ENCODE measurements around the gene ZNF18. TPM values are rescaled to one million over a fixed set of nuclear protein-coding genes. Genes with fewer than 3 reads are reported as not detected.

The ZNF18 gene
- total RNA-seq, 2 experiments from 2014 or later: 9.1 TPM

- Histone ChIP-seq H2AFZ (ENCODE audit: low read length) (no peak overlapping the region), H3K4me1 (ENCODE audit: insufficient read depth, low read length, poor library complexity, severe bottlenecking) (no peaks in the 10 kb centered on the region), H3K79me2 (ENCODE audit: insufficient read depth, low read depth, low read length) (no peaks in the 10 kb centered on the region), H3K4me2 (ENCODE audit: low read length) (no peak overlapping the region), H3K9me2 (ENCODE audit: insufficient read depth, low read length) (no peaks in the 10 kb centered on the region), H3K9me3 (ENCODE audit: low read length) (no peaks in the 10 kb centered on the region), H3K27ac (ENCODE audit: low read depth, low read length, poor library complexity, severe bottlenecking) (no peak overlapping the region), H3K36me3 (ENCODE audit: insufficient read depth, low read length) (no peaks in the 10 kb centered on the region), H4K20me1 (ENCODE audit: insufficient read depth, low read length) (no peaks in the 10 kb centered on the region), H3K4me3 (ENCODE audit: low read depth, low read length, poor library complexity, severe bottlenecking) (no peak overlapping the region)
- no TSS peak for BruUV-seq (replicated peaks)
- DNase-seq (ENCODE audit: low spot score): no peak
- CTCF ChIA-PET (ENCODE audit: unreplicated experiment): no interaction called here
- intact Hi-C loops (cut with micrococcal nuclease; ENCODE audit: unreplicated experiment): no loop called here
- no peak for TF ChIP-seq EZH2phosphoT487 (IDR thresholded peaks at IDR 0.05; ENCODE audit: borderline replicate concordance, low read depth, low read length)
- no peak for TF ChIP-seq CTCF (conservative IDR thresholded peaks at IDR 0.05; ENCODE audit: low read length)
- POLR2A ChIA-PET: interaction anchor here (1.1 kb wide), 1 partner anchor 26 kb away, joined by 3 read pairs; no protein-coding TSS in a partner anchor
These were observed 56.4 kb downstream of the ZNF18 start for GRCh38 chr17:11940904-11941303.

DNA sequence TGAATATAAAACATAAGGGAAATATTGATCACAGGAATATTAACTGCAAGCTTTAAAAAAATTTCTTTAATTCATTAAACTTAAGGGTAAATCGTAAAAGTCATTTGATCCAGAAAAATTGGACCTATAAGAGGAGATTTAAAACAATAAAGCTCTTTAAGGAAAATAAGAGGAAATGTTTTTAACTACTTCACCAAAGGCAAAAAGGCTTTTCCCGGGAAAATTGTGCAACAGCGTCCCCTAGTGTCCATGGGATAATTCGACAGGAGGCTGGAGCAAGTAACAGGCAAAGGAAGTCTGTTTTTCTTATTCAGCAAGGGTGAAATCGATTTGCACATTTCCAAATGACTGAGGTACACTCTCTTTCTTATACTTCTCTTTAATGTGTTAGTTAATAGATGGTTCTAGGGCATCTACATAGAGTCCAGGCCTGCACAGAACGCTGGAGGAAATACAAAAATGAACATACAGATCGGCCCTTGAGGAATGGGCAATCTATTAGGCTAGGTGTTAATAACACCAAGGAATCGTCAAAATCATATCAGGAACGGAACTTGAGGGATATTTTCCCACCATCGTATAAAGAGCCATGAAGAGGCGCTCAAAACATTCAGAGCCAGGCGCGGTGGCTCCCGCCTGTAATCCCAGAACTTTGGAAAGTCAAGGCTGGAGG lies 61.4 kb downstream of the ZNF18 start:
- POLR2A ChIA-PET: no interaction called here
- Histone ChIP-seq H3K79me2 (ENCODE audit: insufficient read depth, low read depth, low read length) (no peaks in the 10 kb centered on the region), H4K20me1 (ENCODE audit: insufficient read depth, low read length) (no peaks in the 10 kb centered on the region), H3K4me3 (ENCODE audit: low read depth, low read length, poor library complexity, severe bottlenecking) (no peak overlapping the region), H3K9me2 (ENCODE audit: insufficient read depth, low read length) (no peaks in the 10 kb centered on the region), H3K36me3 (ENCODE audit: insufficient read depth, low read length) (no peaks in the 10 kb centered on the region), H3K4me2 (ENCODE audit: low read length) (no peak overlapping the region), H3K9me3 (ENCODE audit: low read length) (no peaks in the 10 kb centered on the region), H3K4me1 (ENCODE audit: insufficient read depth, low read length, poor library complexity, severe bottlenecking) (no peaks in the 10 kb centered on the region), H3K27ac (ENCODE audit: low read depth, low read length, poor library complexity, severe bottlenecking) (no peak overlapping the region), H2AFZ (ENCODE audit: low read length) (no peak overlapping the region)
- TF ChIP-seq CTCF (conservative IDR thresholded peaks at IDR 0.05; ENCODE audit: low read length) (peak; percentile 96), EZH2phosphoT487 (IDR thresholded peaks at IDR 0.05; ENCODE audit: borderline replicate concordance, low read depth, low read length) (no peak)
- CTCF ChIA-PET (ENCODE audit: unreplicated experiment): no interaction called here
- peak; percentile 41 for DNase-seq (ENCODE audit: low spot score)
- intact Hi-C loops (cut with micrococcal nuclease; ENCODE audit: unreplicated experiment): loop anchor here (5.0 kb wide), 1 partner anchor 1059 kb away; no protein-coding TSS in a partner anchor
- BruUV-seq (replicated peaks): no TSS peak

DNA sequence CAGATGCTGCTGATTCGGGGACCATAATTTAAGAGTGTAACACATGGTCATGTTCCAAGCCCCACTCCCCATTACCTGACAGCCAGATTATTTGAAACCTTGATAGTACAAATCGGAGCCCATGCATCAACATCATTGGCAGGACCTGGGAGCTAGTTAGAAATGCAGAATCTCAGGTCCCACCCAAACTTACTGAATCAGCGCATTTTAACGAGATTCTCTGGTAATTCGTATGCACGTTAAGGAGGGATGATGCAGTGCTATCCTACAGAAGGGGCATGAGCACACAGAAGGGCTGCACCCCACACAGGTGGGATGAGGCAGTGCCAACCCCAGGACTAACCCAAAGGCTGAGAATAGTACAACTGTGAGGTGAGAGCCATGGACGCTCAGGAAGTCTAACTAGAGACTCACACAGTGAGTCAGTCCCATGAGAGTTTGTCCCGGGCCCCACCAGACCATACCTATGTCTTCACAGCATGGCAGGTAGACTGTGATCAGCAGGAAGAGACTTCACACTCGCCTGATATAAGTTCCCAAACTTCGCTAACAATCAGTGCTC lies 64.9 kb downstream of the ZNF18 start:
- intact Hi-C loops (cut with micrococcal nuclease; ENCODE audit: unreplicated experiment): no loop called here

More for the DNA sequence above, 64.9 kb downstream of the ZNF18 start:
- Histone ChIP-seq H3K4me2 (ENCODE audit: low read length) (no peak overlapping the region), H4K20me1 (ENCODE audit: insufficient read depth, low read length) (no peaks in the 10 kb centered on the region), H2AFZ (ENCODE audit: low read length) (no peak overlapping the region), H3K79me2 (ENCODE audit: insufficient read depth, low read depth, low read length) (no peaks in the 10 kb centered on the region), H3K9me2 (ENCODE audit: insufficient read depth, low read length) (no peaks in the 10 kb centered on the region), H3K36me3 (ENCODE audit: insufficient read depth, low read length) (no peaks in the 10 kb centered on the region), H3K27ac (ENCODE audit: low read depth, low read length, poor library complexity, severe bottlenecking) (no peak overlapping the region), H3K4me3 (ENCODE audit: low read depth, low read length, poor library complexity, severe bottlenecking) (no peak overlapping the region), H3K9me3 (ENCODE audit: low read length) (no peaks in the 10 kb centered on the region), H3K4me1 (ENCODE audit: insufficient read depth, low read length, poor library complexity, severe bottlenecking) (no peaks in the 10 kb centered on the region)
- ChIA-PET CTCF (ENCODE audit: unreplicated experiment) (no interaction called here), POLR2A (no interaction called here)
- no TSS peak for BruUV-seq (replicated peaks)
- TF ChIP-seq CTCF (conservative IDR thresholded peaks at IDR 0.05; ENCODE audit: low read length) (no peak), EZH2phosphoT487 (IDR thresholded peaks at IDR 0.05; ENCODE audit: borderline replicate concordance, low read depth, low read length) (no peak)
- DNase-seq (ENCODE audit: low spot score): no peak
